Stimulated activated naive CD8-positive, alpha-beta T cell treated with anti-CD3 and anti-CD28 coated beads, Interleukin-15, Interleukin-2, amounts not matched to agents 100 ng/mL and 50 ng/mL, for 24 hours (primary cell): ENCODE results near the gene LYPD1.

ENCODE experiments used
- H3K27ac Mint-ChIP-seq: one replicate; pipeline ENCODE4 v1.8.0; 2021; ENCODE audit warnings: mild to moderate bottlenecking, mixed read lengths
- H3K27me3 Mint-ChIP-seq: one replicate; pipeline ENCODE4 v1.8.0; 2021; ENCODE audit warnings: mixed read lengths
- H3K36me3 Mint-ChIP-seq: one replicate; pipeline ENCODE4 v1.8.0; 2021; ENCODE audit warnings: low read depth, mixed read lengths
- H3K4me1 Mint-ChIP-seq: one replicate; pipeline ENCODE4 v1.8.0; 2021; ENCODE audit warnings: low read depth, mixed read lengths
- H3K4me3 Mint-ChIP-seq: one replicate; pipeline ENCODE4 v1.8.0; 2021; ENCODE audit warnings: mild to moderate bottlenecking, mixed read lengths
- H3K9me3 Mint-ChIP-seq: one replicate; pipeline ENCODE4 v1.8.0; 2021; ENCODE audit warnings: mixed read lengths

The LYPD1 gene

DNA sequence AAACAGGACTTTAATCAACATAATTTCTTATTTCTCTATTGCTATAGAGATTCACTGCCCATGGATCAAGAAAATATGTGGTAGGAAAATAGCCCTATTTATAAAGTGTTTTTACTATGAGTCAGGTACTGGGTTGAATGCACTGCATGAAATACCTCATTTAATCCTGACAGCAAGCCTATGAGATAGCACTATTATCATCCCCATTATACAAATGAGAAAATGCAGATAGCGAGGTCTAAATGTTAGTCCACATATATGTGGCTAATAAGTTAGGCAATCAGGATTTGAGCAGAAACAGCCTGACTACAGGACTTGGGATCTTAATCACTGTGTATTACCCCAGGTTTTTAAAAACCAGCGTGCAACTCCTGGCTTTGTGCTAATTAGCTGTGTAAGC lies 8.5 kb upstream of the LYPD1 start:
- Mint-ChIP-seq H3K27me3 (peaks cover 14% of the 10 kb centered on the region), H3K9me3 (peaks cover 4% of the 10 kb centered on the region), H3K4me1 (no peaks in the 10 kb centered on the region)

DNA sequence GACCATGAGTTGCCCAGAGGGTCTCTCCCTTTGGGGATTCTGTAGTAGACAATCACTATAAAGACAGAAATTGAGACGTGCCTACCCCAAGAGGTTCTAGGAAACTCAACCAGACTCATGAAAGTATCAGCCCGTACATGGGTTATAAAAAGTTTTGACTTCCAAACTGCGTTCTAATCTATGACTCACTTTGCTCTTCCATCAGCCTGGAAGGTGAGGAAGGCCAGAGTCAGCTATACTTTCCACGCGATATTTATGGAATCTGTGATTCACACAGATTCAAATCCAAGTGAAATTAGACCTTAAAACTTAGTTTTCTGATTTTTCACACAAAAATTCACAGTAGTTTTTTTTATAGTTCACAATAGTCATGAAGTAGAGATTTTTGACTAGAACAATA lies 7.7 kb upstream of the LYPD1 start:
- Mint-ChIP-seq H3K36me3 (no peaks in the 10 kb centered on the region), H3K4me3 (no peak overlapping the region), H3K27me3 (peaks cover 18% of the 10 kb centered on the region), H3K9me3 (peaks cover 4% of the 10 kb centered on the region), H3K27ac (no peak overlapping the region), H3K4me1 (no peaks in the 10 kb centered on the region)

More for the DNA sequence above, 8.5 kb upstream of the LYPD1 start:
- H3K27ac Mint-ChIP-seq = no peak overlapping the region
- H3K4me3 Mint-ChIP-seq = no peak overlapping the region
- no peaks in the 10 kb centered on the region for H3K36me3 Mint-ChIP-seq

DNA sequence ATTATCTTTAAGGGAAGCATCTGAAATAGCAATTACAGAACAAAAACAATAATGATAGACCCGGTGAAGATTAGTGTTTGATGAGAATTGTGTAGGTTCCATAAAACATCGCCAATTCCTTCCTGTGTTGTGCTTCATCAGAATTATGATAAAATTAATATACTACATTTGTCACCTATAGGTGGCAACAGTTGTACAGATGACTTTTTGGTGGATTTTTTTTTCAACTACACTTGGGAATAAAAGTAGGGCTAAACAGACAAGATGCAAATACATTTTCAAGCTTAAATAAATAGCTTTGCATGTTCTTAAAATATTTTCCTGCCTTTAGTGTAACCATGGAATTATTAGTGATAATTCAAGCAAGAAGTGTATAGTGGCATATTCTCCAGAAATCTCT lies 7.0 kb upstream of the LYPD1 start:
- no peak overlapping the region for H3K4me3 Mint-ChIP-seq
- H3K36me3 Mint-ChIP-seq = no peaks in the 10 kb centered on the region
- peaks cover 22% of the 10 kb centered on the region for H3K27me3 Mint-ChIP-seq
- H3K27ac Mint-ChIP-seq = no peak overlapping the region
- peaks cover 4% of the 10 kb centered on the region for H3K9me3 Mint-ChIP-seq
- no peaks in the 10 kb centered on the region for H3K4me1 Mint-ChIP-seq

DNA sequence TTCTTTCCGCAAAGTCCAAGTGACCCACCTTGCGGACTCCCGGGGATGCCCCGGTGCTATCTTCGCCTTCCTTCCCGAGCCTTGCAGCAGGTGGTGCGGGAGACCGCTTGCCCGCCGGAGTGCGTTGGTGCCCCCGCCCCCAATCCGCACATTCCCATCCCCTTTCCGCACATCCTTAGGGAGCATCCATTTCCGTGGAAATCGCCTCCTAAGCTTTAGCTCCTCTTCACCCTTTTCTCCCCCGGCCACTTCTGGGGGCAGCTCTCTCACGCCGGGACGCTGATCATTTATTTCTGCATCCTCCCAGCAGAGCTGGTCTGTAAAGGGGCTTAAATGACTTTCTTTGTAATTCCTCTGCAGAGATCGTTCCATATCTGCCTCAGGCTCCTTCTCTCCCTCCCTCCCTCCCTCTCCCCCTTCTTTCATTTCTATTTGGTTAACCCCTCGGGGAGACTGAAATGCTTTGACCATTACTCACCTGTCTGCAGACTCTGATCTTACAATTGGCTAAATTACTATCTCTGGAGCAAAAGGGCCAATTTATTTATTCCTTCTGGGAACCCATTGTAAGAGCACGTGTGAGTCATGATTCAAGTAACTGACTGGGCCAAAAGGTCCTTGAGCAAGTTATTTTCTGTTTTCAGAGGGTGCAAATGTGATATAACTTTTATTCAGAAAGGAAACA lies 1.3 kb upstream of the LYPD1 start:
- Mint-ChIP-seq H3K27me3 (peaks cover 46% of the 10 kb centered on the region), H3K9me3 (no peaks in the 10 kb centered on the region), H3K4me1 (peaks cover 5% of the 10 kb centered on the region), H3K36me3 (no peaks in the 10 kb centered on the region), H3K4me3 (no peak overlapping the region), H3K27ac (no peak overlapping the region)

DNA sequence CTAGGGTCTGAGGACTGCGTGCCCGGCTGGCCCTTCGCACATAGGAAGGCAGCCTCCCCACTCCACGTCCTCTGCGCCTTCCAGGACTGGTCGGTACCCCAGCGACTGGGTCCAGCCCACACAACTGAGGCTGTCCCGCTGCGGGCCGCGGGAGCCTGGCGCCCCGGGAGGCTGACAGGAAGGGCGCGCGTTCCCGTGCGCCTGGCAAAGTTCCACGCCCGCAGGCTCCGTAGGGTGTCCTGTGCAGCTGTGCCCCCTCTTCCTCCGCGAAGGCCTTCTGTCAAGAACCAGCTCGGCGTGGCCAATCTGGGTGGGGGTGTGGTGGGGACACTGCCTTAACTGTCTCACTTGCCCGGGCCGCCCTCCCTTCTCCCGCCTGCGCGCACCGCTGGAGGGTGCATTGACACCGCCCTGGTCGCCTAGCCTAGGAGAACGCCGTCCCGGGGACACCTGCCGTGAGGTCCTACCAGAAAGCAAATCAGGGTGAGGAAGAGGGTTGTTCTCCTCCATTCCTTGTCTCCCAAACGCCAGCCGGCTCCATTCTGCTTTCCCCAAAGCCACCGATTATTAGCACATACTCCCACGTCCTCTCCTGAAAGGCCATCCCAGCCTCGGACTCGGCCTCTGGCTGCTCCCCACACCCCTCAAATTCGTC lies 618 bp upstream of the LYPD1 start:
- Mint-ChIP-seq H3K9me3 (no peaks in the 10 kb centered on the region), H3K27ac (no peak overlapping the region), H3K4me1 (peaks cover 5% of the 10 kb centered on the region), H3K27me3 (peaks cover 49% of the 10 kb centered on the region), H3K4me3 (no peak overlapping the region), H3K36me3 (no peaks in the 10 kb centered on the region)

DNA sequence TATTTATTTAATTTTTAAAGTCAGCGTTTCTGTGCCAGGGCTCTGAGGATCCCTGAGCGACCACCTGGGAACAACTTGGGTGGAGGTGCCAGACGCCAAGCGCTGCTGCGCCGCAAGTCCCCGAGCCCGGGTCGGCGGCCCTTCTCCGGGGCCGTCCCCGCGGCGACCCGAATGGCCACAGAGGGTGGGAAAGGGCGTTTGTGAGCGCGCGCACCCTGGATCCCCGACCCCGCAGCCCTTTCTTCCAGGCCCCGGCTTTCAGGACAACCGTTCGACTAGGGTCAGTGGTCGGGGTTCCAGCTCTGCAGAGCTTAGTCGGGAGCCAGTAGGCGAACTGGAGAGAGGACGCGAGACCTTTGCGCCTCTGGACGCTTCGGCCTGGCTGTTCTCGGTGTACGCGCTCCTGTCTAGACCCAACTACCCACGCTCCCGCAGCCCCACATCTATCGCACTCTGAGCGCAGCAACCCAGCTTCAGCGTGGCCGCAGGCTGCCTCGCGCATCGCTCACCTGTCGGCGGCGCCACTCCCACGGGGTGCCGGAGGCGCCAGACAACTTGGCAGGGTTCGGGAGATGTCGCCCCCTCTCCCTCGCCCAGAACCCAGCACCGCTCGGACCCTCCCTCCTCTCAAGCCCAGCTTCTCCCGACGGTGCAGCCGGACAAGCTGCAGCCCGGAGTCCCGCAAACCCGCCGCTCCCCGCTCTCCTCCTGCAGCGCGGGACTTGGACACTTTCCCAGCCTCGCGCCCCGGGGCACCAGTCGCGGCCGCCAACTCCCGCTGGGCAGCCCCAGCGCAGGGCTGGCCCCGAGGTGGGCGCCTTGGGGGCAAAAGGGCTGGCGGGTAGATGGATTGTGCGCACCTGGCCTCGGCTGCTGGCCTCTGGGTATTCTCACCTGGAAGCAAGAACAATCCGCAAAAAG lies 758 bp downstream of the LYPD1 start:
- peaks cover 52% of the 10 kb centered on the region for H3K27me3 Mint-ChIP-seq
- no peaks in the 10 kb centered on the region for H3K9me3 Mint-ChIP-seq
- no peak overlapping the region for H3K27ac Mint-ChIP-seq
- H3K4me1 Mint-ChIP-seq = peaks cover 5% of the 10 kb centered on the region
- H3K36me3 Mint-ChIP-seq = no peaks in the 10 kb centered on the region
- no peak overlapping the region for H3K4me3 Mint-ChIP-seq

DNA sequence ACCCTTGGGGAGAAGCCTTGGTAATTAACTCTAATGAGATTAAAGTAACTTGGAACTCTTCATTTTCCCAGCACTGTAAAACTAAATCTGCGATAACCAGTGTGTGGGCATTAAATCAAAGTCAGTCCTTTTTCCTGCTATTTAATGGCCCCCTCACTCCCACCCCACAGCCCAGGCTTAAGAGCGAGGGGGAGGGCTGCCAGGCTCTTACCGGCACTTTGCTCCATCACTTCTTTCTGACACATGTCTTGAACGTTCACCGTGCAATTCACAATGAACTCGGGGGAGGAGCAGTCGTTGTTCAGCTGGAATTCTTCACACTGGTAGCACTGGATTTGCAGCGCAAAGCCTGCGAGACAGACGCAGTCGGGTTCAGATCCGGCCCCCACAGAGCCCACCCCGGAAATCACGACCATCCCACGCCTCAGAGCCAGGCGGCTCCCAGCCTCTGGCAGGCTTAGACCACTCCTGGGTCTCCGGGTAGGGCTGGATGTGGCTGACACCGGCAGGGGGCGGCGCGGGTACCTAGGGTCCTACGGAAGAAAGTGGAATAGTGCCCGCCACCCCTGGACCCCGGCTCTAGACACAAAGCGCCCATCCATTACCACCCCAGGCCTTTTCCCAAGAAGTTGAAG lies 1.7 kb downstream of the LYPD1 start:
- Mint-ChIP-seq H3K4me1 (peaks cover 5% of the 10 kb centered on the region), H3K4me3 (no peak overlapping the region), H3K36me3 (no peaks in the 10 kb centered on the region), H3K27ac (no peak overlapping the region), H3K9me3 (no peaks in the 10 kb centered on the region), H3K27me3 (peaks cover 54% of the 10 kb centered on the region)

DNA sequence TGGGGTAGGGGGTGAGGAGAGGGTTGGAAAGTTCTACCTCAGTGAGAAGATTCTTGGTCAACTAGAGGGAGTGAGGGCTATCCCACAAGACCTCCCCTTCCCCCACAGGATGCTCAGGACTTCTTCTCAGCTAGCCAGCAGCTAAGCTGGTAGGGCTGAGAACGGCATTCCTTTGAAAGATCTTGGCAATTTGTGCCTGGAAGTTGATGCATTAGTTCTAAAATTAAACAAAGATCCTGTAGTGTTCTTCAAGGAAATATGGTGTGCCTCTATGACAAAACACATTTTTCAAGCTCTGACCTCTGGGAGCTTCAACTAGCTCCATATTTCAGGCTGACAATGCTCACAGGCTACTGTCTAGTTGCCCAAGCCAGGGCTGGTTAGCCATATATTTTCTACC lies 2.3 kb downstream of the LYPD1 start:
- no peaks in the 10 kb centered on the region for H3K9me3 Mint-ChIP-seq
- H3K4me1 Mint-ChIP-seq = peaks cover 5% of the 10 kb centered on the region
- no peak overlapping the region for H3K27ac Mint-ChIP-seq
- H3K36me3 Mint-ChIP-seq = no peaks in the 10 kb centered on the region
- peaks cover 51% of the 10 kb centered on the region for H3K27me3 Mint-ChIP-seq
- H3K4me3 Mint-ChIP-seq = no peak overlapping the region

DNA sequence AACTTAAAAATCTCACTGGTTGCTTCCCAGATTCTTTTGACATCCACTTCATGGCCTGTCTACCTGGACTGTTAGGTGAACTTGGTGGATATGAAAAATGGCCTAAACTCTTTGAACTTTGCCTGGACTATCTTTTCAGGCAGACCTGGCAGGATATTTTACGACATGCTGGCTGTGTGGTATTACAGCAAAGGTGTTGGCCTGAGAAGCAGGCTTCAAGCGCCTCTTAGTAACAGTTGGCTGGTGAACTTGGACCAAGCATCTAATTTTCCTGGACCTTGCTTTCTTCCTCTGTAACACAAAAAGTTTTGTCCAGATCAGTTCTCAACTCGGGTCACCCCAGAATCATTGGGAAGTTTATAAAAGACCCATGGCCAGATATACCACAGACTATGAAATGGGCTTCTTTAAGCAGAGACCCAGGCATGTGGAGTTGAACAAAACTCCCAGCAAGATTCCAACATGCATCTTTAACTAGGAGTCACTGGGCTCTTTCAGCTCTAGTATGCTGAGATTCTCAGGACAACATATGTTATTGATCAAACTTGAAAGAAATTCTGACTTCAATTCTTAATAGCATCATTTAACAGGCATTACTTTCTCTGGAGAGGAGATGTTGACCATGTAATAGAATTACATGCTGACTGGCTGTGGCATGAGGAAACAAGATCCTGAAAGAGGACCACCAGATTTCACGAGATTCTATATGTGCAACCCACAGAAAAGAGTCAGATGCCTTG lies 4.4 kb downstream of the LYPD1 start:
- no peaks in the 10 kb centered on the region for H3K4me1 Mint-ChIP-seq
- H3K9me3 Mint-ChIP-seq = no peaks in the 10 kb centered on the region
- no peak overlapping the region for H3K4me3 Mint-ChIP-seq
- H3K27ac Mint-ChIP-seq = no peak overlapping the region
- H3K36me3 Mint-ChIP-seq = no peaks in the 10 kb centered on the region
- peaks cover 37% of the 10 kb centered on the region for H3K27me3 Mint-ChIP-seq

DNA sequence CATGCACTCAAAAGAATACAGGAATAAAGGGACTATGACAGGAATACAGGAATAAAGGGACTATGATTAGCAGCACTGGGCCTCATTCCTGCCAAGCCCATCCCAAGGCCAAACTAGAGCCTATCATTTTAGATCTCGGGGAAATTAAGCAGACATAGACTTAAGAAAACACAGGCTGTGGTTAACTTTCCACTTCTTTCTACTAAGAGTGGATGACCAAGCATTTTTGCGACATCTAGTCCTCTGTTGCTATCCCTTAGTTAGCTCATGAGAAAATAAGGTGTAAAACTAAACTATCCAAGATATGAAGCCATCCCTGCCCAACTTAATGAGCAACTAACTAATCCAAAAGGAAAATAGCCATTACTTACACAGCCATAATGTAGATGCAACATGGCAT lies 5.9 kb downstream of the LYPD1 start:
- H3K4me1 Mint-ChIP-seq = no peaks in the 10 kb centered on the region
- H3K27me3 Mint-ChIP-seq = peaks cover 39% of the 10 kb centered on the region
- no peak overlapping the region for H3K4me3 Mint-ChIP-seq
- no peak overlapping the region for H3K27ac Mint-ChIP-seq
- H3K36me3 Mint-ChIP-seq = no peaks in the 10 kb centered on the region
- no peaks in the 10 kb centered on the region for H3K9me3 Mint-ChIP-seq

DNA sequence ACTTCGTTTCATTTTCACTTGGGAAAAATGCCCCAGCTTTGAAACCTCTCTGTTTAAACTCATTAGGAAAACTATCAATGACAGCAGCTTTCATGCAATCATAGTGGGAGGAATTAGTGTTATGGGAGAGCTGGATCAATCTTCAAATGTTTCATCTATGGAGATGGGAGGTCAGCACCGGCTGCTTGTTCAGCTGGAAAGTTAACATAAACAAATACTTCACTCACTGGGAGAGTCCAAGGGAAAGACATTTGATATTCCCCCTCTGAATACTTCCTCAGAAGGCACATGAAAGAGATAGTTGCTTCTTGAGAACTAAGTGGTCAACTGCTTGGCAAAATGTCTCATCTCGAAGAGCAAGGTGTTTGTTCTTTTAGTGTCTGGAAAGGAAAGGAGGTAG lies 7.3 kb downstream of the LYPD1 start:
- Mint-ChIP-seq H3K36me3 (no peaks in the 10 kb centered on the region), H3K9me3 (no peaks in the 10 kb centered on the region)

DNA sequence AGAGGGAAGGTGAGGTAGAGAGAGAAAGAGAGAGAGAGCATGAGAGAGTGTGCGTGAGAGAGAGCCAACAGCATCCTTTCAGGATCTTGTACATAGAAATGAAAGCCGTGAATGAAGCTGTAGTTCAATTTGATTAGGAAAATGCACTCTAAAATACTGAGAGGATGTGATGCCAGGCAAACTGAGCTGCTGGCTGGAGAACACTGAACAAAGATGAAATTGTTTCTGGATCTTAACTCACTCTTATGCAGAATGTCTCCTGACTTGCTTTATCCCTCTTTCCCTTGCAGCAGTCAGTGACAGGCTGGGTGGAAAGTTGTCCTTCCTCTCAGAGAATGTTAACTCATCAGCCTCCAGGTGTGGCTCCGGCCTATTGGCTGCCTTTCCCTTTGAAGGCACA lies 10.7 kb downstream of the LYPD1 start:
- Mint-ChIP-seq H3K4me1 (no peaks in the 10 kb centered on the region), H3K4me3 (no peak overlapping the region), H3K9me3 (no peaks in the 10 kb centered on the region), H3K36me3 (no peaks in the 10 kb centered on the region), H3K27ac (no peak overlapping the region), H3K27me3 (peaks cover 16% of the 10 kb centered on the region)

More for the DNA sequence above, 7.3 kb downstream of the LYPD1 start:
- Mint-ChIP-seq H3K4me3 (no peak overlapping the region), H3K4me1 (no peaks in the 10 kb centered on the region), H3K27me3 (peaks cover 33% of the 10 kb centered on the region), H3K27ac (no peak overlapping the region)

DNA sequence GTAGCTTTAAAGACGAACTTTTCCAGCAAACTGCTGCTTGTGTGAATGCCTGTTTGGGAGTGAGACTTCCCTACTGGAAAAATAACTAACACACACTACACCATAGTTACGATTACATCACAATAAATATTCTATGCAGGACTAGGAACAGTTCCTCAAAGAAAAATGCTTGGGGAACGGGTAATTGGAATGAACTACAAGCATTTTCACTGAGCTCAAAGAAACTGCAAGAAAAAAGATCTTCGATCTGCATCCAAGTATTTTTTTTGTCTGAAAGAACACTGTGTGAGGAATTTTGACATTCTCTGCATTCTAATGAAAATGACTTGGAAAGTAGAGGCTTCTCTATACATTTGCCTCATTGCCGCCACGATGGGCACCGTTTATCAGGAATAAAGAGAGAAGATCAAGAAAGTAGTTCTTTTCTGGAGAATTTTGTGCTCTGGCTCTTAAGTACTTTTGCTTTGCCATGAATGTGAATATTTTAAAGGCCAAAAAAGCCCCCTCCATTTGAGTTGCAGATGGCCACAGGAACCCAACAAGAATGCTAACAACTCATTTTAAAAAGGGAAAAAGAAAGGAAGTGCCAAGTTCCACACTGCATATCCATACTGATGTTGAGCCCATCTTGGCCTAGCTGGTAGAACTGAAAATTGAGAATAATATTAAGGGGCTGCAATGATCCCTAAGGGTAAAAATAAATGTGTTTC lies 13.6 kb downstream of the LYPD1 start:
- Mint-ChIP-seq H3K9me3 (no peaks in the 10 kb centered on the region), H3K4me1 (no peaks in the 10 kb centered on the region), H3K27ac (no peak overlapping the region), H3K27me3 (peaks cover 6% of the 10 kb centered on the region), H3K36me3 (no peaks in the 10 kb centered on the region), H3K4me3 (no peak overlapping the region)

DNA sequence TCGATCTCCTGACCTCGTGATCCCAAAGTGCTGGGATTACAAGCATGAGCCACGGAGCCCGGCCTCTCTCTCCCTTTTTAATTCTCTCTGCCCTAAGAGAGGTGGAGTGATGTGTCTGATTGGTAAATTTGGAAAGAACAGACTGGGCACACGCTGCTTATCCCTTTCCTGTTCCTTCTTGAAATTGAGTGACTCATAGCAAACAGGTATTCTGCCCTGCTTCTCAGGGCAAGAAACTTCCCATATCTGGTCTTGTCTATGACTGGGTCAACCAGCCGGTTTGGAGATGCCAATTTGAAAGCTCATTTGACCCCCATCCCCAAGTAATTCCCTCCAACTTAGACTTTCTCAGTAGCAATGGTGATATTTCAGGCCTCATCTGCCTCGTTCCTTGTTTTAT lies 15.0 kb downstream of the LYPD1 start:
- no peak overlapping the region for H3K4me3 Mint-ChIP-seq
- H3K9me3 Mint-ChIP-seq = no peaks in the 10 kb centered on the region
- no peak overlapping the region for H3K27ac Mint-ChIP-seq
- no peaks in the 10 kb centered on the region for H3K36me3 Mint-ChIP-seq
- H3K4me1 Mint-ChIP-seq = no peaks in the 10 kb centered on the region
- peaks cover 3% of the 10 kb centered on the region for H3K27me3 Mint-ChIP-seq
